ENCODE measurements around the gene PCF11. TPM values are rescaled to one million over a fixed set of nuclear protein-coding genes. Genes with fewer than 3 reads are reported as not detected.
"Not testable (repeated sequence)": the region's sequence is repeated elsewhere in the genome, so short reads cannot be mapped to it uniquely, and the experiment has no call there.

PCF11 gene, protein sequence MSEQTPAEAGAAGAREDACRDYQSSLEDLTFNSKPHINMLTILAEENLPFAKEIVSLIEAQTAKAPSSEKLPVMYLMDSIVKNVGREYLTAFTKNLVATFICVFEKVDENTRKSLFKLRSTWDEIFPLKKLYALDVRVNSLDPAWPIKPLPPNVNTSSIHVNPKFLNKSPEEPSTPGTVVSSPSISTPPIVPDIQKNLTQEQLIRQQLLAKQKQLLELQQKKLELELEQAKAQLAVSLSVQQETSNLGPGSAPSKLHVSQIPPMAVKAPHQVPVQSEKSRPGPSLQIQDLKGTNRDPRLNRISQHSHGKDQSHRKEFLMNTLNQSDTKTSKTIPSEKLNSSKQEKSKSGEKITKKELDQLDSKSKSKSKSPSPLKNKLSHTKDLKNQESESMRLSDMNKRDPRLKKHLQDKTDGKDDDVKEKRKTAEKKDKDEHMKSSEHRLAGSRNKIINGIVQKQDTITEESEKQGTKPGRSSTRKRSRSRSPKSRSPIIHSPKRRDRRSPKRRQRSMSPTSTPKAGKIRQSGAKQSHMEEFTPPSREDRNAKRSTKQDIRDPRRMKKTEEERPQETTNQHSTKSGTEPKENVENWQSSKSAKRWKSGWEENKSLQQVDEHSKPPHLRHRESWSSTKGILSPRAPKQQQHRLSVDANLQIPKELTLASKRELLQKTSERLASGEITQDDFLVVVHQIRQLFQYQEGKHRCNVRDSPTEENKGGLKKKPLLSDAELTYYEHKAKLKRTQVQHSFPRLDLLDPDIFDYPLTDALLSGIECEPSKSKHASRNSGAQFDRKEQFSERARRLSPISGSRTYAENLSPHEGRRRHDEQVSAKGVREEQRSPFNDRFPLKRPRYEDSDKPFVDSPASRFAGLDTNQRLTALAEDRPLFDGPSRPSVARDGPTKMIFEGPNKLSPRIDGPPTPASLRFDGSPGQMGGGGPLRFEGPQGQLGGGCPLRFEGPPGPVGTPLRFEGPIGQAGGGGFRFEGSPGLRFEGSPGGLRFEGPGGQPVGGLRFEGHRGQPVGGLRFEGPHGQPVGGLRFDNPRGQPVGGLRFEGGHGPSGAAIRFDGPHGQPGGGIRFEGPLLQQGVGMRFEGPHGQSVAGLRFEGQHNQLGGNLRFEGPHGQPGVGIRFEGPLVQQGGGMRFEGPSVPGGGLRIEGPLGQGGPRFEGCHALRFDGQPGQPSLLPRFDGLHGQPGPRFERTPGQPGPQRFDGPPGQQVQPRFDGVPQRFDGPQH (N-terminal part only)
- total RNA-seq = 28.7 TPM

DNA sequence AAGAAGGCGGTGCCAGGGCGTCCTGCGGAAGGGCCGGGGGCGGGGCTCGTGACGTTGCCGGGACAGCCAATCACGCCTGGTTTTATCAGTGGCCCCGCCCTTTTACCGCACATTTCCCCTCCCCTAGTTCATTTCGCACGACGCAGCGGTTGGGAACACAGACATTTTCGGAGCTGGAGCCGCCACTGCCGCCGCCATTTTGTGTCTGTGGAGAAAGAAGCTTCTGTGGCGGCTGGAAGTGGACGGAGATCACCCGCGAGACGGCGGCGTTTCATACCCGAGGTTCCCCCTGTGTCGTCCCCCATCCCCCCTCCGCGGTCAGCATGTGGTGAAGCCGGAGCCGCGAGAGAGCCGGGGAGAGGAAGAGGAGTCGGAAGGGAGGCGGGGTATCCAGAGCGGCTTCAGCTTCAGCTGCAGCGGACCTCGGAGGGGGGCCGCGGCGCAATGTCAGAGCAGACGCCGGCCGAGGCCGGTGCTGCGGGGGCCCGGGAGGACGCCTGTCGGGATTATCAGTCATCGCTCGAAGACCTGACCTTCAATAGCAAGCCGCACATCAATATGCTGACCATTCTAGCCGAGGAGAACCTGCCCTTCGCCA lies at the start of gene PCF11:
TSS of gene PCF11 (plus strand) at position 136 of the 598 bp plus-strand sequence. CDS start at position 445, 309 bp downstream.
- peak; percentile 2 for ATAC-seq

DNA sequence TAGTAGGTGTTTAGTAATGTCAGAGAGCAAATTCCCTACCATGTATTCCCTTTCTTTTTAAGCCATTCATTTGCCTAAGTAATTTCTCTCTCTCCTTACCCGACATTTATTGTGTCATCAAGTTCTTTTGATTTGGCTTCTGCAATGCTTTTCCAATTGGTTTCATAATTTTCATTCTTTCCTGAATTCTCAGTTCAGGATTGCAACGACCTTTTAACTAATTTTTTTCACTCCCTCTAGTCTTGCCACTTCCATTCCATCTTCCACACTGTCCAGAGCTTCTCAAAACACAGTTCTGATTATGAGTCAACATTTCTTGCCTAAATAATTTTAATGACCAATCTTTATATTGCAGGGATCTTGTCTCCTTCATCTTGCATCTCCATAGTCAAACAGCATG lies 44.0 kb upstream of the PCF11 start:
- ATAC-seq = no peak

DNA sequence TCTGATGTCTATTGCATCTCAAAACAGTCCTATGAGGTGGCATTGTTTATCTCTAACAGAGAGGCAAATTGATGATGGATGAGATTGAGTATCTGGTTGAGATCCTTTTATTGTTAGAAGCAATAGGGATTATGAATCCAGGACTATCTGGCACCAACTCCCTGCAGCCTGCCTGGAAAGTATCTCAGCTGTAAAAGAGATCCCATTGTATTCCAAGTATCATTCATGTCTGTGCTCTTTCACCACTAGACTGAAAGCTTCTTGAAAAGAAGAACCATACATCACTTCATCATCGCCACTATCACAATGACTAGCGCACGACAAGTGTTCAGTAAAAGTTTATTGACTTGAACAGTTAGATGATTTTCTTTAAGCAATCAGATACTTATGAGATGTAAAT lies 41.9 kb upstream of the PCF11 start:
- no peak for ATAC-seq

DNA sequence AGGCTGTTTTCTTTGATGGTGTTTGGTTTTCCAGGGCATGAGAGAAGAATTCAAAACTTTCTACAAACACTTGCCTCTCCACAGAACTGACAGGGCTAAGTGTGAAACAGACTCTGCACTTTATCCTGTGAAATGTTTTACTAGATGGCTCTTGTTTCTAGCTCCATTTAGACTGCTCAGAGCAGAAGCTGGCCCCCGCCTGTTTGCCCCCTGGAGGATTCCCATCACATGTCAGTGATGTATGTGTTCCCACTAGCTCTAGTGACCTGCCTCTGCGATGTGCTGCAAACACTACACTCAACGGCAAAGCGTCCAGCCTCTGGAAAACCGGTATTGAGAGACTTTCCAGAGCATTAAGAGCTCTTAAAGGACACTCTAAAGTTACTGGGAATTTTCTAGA lies 41.4 kb upstream of the PCF11 start:
- no peak for ATAC-seq

DNA sequence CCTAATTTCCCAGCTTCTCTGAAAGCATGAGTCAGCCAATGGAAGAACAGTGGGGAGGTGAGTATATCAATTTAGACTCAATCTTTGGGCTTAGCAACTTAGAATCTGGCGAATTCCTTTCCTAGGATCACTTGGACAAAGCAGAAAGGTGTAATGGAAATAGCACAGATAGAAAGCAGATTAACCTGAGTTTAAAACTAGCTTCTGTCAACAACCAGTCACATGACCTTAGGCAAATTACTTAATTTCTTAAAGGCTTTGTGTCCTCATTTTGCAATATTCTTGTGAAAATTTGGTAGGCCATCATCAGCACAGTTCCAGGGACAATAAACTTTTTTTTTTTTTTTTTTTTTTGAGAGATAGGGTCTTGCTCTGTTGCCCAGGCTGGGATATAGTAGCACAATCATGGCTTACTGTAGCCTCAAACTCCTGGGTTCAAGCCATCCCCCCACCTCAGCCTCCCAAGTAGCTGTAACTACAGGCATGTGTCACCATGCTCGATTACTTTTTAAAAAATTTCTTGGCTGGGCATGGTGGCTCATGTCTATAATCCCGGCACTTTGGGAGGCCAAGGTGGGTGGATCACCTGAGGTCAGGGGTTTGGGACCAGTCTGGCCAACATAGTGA lies 40.8 kb upstream of the PCF11 start:
- ATAC-seq = no peak

DNA sequence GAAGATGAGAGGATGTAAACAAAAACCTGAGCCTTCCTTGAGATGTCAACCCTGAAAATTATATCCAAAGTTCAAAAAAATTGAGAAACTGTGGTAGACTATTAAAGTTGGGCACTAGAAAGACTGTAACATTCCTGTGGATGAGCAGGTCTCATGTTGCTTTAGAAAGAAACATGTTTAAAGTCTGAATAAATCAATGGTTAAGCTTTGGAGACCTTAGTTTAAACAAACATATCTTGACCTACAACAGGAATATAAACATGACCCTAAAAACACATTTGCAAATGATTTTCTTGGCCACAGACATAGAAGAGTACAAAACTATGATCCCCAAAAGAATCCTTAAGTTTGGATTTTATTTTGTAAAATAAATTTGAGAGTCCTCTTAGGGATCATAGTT lies 38.1 kb upstream of the PCF11 start:
- ATAC-seq = no peak

DNA sequence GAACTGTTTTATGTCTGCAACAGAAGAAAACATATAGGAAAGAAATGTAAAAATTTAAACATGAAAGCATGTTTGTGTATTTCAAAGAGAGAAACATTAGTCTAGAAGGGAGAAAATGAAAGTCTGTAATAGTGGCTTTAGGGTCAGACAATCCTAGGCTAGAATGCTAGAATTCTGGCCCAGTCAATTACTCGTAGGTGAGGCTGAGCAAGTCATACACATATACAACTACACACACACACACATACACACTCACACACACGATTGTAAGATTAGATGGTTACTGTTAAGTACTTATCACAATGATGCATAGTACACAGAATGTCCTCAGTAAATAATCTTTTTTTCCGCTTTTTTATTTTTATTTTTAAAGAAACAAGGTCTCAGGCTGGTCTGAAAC lies 37.7 kb upstream of the PCF11 start:
- ATAC-seq = no peak

DNA sequence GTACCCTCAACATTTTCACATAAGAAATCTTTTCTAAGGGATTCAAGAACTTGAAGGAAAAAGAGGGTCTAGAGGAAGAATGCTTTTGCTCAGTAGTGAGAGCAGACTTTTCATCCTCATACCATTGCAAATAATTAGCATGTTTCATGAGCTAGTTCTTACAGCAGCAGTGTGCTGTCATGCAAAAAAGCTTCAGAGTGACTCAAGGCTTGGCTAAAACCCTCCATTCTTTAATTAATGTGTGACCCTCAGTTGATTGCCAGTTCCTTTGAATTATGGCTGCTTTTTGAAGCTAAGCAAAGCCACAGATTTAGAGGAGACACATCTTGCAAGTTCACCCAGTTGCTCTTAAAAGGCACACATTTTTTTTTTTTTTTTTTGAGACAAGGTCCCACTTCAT lies 36.6 kb upstream of the PCF11 start:
- no peak for ATAC-seq

DNA sequence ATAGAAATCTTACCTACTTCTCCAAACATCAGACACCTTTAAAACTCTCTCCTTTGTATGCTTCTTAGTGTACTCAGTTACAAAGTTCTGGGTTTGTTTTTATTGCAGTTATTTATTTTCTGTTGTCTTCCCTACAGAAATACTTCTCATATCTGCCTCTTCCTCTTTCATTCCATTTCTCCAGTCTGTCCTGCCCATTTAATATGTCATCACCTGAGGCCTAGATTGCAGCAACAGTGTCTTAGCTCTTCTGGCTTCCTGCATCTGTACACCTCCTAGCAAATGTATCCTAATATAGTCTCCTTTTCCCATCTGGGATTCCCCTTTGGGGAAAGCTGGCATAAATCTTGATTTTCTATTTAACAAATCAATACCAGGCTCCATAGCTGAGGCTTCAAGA lies 34.9 kb upstream of the PCF11 start:
- ATAC-seq = no peak

DNA sequence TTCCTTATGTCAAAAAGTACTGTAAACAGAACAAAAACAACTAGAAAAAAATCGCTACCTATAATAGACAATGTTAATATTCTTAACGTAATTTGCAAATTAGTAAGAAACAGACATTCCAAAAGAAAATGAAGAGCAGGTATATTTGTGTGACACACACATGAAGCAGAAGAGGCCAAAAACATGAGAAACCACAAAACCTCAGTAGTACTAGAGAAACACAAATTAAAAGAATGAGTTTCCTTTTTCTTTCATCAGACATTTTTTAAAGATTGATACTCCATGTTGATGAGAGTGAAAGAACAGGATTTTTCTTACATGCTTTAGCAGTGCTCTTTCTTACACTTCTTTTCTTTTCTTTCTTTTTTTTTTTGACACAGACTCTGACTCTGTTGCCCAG lies 34.2 kb upstream of the PCF11 start:
- ATAC-seq = no peak

DNA sequence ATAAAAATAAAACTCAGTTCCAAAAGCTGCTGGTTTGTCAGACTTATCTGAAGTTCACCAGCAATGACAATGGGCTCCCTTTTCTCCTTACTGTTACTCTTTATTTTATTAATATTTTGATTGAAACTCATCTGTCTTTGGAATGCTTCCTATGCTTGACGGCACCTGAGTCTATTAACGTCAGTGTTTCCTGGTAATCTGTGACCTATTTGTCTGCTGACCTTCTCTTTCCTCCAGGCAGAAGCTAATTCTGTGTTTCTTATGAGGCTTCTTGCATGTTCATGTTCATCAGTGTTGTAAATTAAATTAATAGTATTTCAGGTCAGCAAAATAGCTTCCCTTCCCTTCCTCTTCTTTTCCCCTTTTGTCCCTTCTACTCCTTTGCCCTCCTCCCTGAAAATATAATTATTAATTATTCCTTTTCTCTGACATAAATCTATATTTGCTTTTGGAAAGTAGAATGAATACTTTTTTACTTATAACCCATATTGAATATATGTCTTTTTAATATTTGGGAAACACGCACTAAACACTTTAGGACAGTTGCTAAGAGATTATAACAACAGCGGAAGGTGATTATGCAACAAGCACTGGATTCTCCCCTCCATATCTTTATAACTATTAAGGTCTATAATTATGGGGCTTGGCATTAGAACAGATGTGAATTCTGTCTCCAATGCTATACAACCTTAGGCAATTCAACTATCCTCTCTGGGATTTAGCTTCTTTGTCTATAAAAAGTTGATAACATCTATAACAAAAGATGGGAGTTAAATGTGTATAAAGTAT lies 32.1 kb upstream of the PCF11 start:
- no peak for ATAC-seq

DNA sequence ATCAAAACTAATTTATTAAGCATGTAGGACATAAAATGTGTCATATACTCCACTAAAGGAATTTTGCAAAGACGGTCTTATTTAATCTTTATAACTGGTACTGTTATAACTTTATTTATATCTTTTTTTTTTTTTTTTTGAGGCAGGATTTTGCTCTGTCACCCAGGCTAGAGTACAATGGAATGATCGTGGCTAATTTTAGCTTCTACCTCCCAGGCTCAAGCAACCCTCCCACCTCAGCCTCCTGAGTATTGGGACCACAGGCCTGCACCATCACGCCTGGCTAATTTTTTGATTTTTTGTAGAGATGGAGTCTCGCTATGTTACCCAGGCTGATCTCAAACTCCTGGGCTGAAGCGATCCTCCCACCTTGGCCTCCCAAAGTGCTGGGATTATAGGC lies 31.4 kb upstream of the PCF11 start:
- no peak for ATAC-seq

DNA sequence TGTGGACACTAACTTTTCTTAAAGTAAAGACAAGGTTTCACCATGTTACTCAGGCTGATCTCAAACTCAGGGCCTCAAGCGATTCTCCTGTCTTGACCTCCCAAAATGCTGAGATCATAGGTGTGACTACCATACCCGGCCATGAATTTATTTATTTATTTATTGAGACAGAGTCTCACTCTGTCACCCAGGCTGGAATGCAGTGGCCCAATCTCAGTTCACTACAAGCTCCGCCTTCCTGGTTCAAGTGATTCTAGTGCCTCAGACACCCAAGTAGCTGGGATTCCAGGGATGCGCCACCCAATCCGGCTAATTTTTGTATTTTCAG lies 29.7 kb upstream of the PCF11 start:
- ATAC-seq = no peak

DNA sequence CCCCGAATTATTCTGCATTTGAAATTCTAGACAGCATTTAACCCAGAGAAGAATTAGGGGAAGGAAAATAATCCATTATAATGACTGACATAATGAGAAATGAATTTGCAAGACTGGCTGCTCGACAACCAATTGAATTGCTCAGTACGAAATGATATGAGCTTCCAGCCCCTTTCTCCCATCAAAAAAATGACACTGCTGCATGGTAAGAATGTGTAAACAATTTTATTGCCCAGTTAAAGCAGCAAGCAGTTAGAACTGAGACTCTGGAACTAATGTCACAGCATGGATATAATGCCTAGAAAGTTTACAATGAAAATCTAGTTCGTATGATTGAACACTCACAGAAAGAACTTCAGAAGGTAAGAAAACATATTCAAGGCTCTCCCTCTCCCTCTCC lies 24.7 kb upstream of the PCF11 start:
- ATAC-seq = no peak

DNA sequence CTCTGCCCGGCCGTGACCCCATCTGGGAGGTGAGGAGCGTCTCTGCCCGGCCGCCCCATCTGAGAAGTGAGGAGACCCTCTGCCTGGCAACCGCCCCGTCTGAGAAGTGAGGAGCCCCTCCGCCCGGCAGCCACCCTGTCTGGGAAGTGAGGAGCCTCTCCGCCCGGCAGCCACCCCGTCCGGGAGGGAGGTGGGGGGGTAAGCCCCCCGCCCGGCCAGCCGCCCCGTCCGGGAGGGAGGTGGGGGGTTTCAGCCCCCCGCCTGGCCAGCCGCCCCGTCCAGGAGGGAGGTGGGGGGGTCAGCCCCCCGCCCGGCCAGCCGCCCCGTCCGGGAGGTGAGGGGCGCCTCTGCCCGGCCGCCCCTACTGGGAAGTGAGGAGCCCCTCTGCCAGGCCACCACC lies 23.7 kb upstream of the PCF11 start:
- not testable (repeated sequence) for ATAC-seq

DNA sequence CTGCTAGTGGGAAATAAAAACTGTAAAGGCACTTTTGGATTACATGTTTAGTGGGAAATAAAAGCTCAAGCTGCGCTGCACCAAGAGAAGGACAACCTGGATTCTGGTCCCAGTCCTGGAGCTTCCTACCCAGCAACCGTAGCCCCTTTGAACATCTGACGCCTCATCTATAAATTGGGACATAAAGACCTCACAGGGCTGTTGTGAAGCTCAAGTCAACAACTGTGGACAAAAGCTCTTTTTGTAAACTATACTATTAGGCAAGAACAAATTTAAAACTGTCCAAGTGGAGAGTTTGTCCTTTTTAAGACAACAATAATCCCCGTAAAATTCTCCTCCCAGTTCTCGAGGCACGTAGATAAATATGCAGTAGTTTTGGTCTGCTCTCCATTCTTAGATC lies 17.6 kb upstream of the PCF11 start:
- no peak for ATAC-seq

DNA sequence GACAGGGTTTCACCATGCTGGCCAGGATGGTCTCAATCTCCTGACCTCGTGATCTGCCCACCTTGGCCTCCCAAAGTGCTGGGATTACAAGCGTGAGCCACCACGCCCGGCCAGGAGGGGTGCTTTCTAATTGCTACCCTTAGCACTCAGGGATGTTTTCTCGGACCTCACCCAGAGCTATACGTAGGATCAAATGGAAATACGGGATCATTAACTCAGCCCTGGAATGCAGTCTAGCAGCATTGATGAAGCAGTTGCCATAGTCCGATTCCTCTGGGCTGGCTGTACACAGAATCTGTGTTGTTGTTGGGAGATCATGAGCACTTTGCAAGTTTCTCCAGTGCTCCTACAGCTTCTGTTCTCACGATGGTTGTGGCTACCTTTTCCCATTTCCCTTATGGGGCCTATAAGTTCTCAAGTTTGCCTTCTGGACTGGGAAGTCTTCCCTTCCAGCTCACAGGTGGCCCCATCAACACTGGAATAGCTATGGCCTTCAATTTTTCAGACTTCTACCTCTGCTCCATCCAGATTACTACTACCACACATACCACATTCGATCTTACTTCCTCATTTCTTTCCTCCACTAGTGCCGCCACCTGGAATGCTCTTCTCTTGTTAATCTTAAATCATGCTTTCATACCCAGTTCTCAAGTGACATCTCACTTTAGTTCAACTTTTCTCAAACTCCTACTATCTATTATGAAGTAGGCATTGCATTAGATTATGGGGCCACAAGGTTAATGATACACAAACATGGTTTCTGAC lies 16.1 kb upstream of the PCF11 start:
- no peak for ATAC-seq

DNA sequence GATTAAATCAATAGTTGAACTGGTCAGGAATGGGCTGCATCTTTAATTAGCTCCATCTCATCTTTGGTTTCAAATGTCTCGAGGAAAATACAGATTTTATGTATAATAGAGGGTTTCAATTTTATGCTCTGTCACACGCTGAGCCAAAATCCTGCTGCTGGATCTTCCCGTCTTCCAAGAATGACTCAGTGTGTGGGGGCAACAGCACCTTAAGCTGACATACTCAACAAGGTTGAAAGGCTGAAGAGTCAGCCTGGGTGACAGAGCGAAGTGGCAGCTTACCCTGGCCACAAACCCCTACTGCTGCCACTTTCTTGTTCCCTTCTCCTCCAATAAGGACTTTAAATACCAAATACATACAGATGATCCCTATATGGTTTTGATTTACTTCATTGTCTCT lies 9.0 kb upstream of the PCF11 start:
- no peak for ATAC-seq

DNA sequence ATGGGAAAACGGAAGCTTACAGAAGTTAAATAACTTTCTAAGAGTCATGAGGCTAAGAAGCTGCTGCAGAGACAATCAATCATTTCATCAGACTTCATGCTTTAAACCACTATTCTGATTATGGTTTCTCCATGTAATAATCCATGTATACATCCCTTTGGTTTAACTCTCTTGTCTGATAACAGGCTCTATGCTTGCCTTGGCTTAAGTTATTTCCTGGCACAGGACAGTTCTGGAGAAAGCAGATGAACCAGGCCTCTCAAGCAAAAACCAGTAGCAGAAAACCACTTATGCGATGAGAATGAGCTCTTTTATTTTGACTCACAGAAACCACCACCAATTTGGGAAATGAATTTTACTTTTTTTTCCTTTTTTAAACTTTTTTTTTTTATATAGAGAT lies 6.5 kb upstream of the PCF11 start:
- no peak for ATAC-seq

DNA sequence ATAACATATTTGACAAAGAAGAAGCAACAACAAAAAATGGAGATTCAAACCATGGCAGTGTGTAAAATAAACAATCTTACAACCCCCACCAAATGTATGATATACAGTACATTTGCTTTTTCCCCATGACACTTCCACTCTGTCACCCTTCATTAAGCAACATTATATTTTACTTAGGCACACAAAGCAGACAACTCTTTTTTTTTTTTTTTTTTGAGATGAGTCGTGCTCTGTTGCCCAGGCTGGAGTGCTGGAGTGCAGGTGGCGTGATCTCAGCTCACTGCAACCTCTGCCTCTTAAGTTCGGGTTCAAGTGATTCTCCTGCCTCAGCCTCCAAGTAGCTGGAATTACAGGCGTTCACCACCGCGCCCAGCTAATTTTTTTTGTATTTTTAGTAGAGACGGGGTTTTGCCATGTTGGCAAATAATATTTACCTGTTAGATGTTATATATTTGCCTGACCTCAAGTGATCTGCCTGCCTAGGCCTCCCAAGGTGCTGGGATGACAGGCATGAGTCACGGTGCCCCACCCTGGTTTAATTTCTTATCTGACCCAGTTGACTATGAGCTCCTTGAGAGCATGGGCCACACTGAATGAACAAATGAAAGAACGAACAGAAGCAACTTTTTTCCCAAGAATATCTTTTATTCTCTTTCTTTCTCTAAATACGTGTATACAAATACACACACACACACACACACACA lies 5.5 kb upstream of the PCF11 start:
- ATAC-seq = no peak
